HG03571 (cell line): ENCODE results near the gene GATAD2A.

ENCODE experiments used
- ATAC-seq: cut with Tn5 transposase; IDR thresholded peaks from one replicate; pipeline ENCODE4 v1.9.1; 2021; ENCODE audit not compliant: unreplicated experiment

GATAD2A gene

DNA sequence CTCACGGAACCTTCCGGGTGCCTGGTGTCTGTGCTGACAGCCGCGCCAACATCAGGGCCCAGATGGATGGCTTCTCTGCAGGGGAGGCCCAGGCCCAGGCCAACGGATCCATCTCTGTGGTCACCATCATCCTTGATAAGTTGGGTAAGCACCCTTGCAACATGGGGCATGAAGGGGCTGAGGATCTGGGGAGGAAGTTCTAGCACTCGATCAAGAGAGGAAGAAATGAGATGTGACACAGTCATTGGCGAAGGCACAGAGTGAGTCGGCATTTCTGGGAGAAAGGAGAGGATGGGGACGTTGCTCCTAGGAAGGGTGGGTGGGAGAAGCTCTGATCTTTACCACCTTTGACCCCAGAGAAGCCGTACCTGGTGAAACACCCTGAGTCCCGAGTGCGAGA is 137.0 kb downstream of the GATAD2A start:
- ATAC-seq = no peak

DNA sequence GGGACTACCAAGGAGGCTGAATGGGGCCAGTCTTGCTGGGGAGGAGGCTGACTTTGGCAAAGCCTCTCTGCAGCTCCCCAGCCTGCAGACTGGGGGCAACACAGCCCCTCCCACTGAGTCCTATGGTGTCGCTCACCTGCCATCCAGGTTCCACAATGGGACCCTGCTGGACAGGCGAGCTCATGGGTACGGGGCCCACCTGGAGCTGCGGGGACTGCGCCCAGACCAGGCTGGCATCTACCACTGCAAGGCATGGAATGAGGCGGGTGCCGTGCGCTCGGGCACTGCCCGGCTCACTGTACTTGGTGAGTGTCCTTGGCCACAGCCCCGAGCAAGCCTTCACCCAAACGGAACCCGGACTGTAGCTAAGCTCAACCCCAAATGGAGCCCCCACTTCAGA is 137.6 kb downstream of the GATAD2A start:
- no peak for ATAC-seq

GRCh38 chr19:19543640-19544039 is 138.2 kb downstream of the GATAD2A start:
- ATAC-seq = no peak

- no peak for ATAC-seq
These were observed 138.9 kb downstream of the GATAD2A start for GRCh38 chr19:19544257-19544953.

DNA sequence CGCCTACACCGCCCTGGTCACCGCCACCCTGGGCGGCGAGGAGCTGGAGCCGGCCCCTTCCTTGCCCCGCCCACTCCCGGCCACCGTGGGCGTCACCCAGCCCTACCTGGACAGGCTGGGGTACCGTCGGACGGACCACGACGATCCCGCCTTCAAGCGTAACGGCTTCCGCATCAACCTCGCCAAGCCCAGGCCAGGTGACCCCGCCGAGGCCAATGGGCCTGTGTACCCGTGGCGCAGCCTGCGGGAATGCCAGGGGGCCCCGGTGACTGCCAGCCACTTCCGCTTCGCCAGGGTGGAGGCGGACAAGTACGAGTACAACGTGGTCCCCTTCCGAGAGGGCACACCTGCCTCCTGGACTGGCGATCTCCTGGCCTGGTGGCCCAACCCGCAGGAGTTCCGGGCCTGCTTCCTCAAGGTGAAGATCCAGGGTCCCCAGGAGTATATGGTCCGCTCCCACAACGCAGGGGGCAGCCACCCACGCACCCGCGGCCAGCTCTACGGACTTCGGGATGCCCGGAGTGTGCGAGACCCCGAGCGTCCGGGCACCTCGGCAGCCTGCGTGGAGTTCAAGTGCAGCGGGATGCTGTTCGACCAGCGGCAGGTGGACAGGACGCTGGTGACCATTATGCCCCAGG is 139.6 kb downstream of the GATAD2A start:
- ATAC-seq = no peak

GRCh38 chr19:19545707-19546106 is 140.2 kb downstream of the GATAD2A start:
- no peak for ATAC-seq

- ATAC-seq = no peak
These were observed 141.3 kb downstream of the GATAD2A start for GRCh38 chr19:19546751-19547162.

DNA sequence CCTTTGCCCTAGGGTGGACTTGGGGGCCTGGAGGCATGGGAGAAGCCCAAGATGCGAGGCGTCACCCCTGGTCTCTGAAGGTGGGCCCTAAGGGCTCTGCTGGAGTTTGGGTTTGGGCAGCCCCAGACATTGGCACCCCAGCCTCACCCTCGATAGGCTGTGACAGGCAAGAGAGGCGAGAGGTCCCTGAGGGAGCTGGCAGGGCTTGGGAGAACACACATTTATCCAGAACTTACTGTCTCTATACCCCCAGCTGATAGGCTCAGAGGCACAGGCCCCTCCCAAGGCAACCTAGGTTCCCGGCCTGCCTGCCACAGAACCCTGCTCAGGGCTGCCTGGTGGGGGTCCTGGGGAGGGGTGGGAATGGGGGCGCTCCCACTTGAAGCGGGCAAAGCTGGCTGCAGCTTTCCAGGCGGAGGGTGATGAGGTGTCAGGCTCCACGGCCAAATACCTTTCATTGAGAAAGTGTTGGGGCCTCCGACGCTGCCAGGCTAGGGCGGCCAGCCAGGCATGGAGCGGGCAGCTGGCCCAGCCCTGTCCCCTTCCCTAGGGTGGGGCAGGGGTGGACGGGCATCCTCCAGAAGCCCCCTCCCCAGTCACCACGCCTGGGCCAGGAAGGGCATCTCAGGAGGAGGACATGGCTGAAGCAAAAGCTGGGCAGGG is 142.3 kb downstream of the GATAD2A start:
- ATAC-seq = no peak

DNA sequence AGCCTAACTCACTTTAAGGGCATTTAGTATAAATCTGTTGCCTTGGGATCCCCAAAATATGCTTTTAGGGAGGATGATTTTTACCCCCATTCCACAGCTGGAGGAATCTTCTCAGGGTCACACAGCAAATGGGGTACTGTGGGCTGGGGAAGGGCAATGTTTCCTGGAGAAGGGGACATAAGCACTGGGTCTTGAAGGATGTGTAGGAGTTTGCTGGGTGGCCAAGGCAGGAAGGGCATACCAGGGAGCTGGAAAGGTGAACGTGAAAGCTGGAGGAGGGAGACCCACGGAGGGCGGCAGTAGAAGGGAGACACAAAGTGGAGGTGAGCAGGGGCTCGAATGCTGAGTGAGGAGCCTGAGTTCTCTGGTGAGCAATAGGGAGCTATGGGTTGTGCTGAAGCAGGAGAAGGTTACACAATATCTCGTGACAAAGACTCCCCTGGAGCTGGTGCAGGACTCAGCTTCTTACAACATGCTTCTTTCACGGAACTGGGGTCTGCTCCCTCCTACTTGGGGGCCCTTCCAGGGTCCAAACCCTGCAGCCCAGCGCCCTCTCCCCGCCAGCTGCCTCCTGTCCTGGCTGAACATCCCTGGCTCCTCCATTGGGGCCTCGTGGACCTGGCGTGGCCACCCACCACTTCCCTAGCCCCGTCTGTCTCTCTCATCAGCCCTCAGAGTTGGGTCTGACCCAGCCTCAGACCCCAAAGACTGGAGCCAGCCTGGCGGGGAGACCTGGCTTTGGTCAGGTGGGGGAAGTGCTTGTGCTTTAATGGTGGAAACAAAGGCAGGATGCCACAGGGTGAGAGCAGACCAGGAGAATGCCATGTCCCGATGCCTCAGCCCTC is 143.7 kb downstream of the GATAD2A start:
- ATAC-seq = no peak

DNA sequence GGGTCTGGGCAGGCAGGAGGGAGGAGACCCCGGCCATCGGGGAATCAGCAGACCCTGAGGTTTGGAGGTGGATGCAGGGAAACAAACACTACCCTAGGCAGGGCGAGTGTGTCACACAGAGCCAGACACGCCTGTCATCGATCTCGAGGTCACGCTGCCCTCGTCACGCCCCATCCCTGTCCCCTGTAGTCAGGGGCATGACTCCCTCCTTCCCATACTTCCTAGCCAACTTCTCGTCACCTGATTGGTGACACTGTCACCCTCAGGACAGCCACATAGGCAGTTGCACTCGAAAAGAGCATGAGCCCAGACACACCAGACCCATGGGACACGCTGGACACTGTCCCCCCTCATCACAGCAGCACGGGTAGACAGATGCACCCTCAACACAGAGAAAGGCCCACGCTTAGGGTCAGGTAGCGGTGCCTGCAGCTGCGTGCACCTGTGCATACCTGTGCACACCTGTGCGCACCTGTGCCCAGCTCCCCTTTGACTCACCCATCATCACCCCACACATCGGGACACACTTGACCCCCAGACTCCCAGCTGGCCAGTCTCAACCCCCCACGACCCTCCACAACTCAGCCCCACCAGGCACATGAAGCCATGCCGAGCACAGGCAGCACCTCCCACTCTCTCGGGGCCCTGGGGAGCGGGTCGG is 144.5 kb downstream of the GATAD2A start:
- no peak for ATAC-seq

DNA sequence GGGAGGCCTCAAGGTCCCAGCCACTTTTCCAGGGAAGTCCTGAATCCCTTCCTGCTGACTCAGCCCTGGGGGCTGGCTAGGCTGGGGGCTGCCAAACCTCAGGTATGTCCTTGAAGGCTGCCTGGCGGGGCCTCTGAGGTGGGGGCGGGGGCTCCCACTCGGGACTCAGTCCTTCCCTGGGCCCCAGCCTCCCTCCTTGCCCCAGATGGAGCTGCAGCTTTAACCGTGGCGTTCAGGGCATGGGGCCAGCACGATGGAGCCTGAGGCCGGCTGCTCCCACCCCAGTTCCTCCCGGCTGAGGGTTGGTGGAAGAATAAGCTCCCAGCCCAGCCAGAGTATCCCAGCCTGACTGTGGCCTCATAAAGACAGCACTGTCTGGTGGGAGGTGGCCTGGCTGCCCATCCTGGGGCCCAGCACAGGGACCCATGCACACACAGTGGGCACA is 145.0 kb downstream of the GATAD2A start:
- ATAC-seq = no peak

- no peak for ATAC-seq
These were observed 145.7 kb downstream of the GATAD2A start for GRCh38 chr19:19550972-19551852.

- ATAC-seq = no peak
These were observed 146.3 kb downstream of the GATAD2A start for GRCh38 chr19:19551853-19552192.

GRCh38 chr19:19552798-19553197 is 147.3 kb downstream of the GATAD2A start:
- ATAC-seq = no peak

DNA sequence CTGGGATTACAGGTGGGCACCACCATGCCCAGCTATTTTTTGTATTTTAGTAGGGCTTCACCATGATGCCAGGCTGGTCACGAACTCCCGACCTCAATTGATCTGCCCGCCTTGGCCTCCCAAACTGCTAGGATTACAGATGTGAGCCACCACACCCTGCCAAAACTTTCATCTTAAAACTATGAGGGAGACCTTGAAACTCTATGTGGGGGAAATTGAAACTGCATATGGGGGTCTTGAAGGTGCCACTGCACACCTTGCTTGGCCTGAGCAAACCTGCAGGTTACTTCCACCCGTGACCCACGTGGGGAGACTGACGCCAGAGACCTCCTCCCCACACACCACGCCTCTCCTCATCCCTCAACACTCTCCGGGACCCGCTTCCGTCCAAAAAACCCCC is 148.2 kb downstream of the GATAD2A start:
- ATAC-seq = no peak

DNA sequence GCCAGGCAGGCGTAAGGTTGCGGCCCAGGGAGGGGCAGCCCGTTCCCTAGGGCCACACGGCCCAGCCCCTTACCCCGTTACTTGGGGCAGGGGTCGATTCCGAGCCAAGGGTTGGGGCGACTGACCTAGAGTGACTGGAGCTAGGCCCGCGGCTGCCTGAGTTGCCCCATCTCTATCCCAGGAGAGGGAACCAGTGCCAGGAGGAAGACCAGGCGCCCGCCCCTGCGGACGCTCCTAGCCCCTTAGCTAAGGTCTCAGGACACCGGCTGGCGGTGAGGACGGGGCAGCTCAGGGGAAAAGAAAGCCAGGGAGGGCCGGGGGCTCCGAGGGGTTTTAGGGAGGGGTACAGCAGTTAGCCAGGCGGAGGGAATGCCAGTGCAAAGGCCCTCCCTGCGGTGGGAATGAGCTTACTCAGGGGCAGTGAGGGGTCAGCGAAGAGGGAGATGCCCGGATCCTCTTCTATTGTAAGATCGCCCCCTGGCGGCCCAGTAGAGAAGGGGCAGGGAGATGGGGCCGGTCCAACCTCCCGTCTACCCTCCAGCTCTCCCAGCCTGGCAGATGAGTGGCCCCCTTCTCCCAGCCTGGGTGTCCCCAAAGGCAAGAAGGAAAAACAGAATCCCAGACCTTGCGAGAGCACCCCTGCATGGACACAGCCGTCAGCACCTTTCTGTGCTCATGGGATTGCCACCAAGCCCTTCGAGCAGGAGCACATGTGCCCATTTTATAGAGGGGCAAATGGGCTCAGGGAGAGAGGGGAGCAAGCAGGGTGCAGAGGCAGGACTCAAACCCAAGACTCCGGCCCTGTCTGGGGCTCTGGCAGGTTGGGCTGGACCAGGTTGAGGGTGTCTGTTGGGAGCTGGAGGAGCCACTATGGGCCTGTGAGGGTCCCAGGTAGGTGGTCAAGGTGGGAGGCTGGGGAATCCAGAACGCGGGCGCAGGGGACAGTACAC is 148.9 kb downstream of the GATAD2A start:
- no peak for ATAC-seq

GRCh38 chr19:19558055-19558454 is 152.6 kb downstream of the GATAD2A start:
- ATAC-seq = no peak
